Measurements from ENCODE around the gene CDK5RAP2.

Gene CDK5RAP2

DNA sequence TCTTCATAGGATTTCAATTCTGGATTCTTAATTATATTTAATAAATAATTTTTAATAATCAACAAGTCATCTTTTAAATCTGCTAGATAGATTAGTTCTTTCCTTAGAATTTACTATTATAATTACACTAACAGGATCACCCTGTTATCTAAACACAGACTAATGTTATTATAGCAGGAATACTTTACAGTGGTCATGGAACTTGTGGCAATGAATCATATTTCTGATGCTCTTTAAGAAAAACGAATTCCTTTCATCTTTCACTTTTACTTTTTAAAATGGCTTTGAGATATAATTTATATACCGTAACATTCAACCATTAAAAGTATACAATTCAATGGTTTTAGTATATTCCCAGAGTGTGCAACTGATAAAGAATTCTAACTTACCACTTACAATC is 29.7 kb upstream of the CDK5RAP2 start:
- H3K4me3 ChIP-seq (ENCODE audit: low read length): no peak overlapping the region
- TF ChIP-seq, protein P1, sequence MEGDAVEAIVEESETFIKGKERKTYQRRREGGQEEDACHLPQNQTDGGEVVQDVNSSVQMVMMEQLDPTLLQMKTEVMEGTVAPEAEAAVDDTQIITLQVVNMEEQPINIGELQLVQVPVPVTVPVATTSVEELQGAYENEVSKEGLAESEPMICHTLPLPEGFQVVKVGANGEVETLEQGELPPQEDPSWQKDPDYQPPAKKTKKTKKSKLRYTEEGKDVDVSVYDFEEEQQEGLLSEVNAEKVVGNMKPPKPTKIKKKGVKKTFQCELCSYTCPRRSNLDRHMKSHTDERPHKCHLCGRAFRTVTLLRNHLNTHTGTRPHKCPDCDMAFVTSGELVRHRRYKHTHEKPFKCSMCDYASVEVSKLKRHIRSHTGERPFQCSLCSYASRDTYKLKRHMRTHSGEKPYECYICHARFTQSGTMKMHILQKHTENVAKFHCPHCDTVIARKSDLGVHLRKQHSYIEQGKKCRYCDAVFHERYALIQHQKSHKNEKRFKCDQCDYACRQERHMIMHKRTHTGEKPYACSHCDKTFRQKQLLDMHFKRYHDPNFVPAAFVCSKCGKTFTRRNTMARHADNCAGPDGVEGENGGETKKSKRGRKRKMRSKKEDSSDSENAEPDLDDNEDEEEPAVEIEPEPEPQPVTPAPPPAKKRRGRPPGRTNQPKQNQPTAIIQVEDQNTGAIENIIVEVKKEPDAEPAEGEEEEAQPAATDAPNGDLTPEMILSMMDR (IDR thresholded peaks at IDR 0.05; ENCODE audit: insufficient read depth, low read depth, low read length, missing control alignments): no peak
- no peak for DNase-seq (ENCODE audit: low read depth)

DNA sequence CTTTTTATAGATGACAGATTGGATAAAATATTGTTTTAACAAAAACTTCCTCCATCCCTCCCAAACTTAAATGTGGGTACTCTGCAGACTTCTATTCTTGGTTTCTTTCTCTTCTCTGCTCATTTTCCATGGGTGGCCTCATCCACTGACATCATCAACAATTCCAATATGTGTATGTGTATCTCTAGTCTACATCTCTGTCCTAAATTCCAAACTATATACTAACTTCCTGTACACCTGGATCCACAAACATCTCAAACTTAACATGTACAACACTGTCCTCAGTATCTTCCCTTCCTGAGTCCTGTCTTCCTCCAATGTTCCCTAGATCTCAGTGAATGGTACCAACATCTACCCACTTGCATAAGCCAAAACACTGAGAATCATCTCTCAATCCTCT is 28.5 kb upstream of the CDK5RAP2 start:
- peak; percentile 77 for DNase-seq (ENCODE audit: low read depth)
- TF ChIP-seq, protein P1 (IDR thresholded peaks at IDR 0.05; ENCODE audit: insufficient read depth, low read depth, low read length, missing control alignments): no peak
- H3K4me3 ChIP-seq (ENCODE audit: low read length): no peak overlapping the region

DNA sequence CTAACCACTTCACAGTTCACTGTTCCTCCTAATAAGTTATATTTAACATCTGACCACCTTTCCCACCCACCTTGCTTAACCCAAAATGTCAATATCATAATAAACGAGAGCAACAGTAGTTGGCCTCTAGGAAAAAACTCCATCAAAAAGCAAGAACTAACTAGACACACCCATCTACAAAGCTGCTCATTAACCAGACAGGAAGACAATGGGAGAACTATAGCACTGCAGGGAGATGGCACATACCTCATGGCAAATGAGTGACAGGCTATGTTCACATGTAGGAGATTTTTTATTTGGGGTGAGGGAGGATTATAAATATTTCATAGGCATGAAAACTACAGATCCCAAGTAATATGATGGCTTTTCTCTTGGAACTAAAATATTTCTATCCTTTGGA is 23.6 kb upstream of the CDK5RAP2 start:
- TF ChIP-seq, protein P1 (IDR thresholded peaks at IDR 0.05; ENCODE audit: insufficient read depth, low read depth, low read length, missing control alignments): no peak

DNA sequence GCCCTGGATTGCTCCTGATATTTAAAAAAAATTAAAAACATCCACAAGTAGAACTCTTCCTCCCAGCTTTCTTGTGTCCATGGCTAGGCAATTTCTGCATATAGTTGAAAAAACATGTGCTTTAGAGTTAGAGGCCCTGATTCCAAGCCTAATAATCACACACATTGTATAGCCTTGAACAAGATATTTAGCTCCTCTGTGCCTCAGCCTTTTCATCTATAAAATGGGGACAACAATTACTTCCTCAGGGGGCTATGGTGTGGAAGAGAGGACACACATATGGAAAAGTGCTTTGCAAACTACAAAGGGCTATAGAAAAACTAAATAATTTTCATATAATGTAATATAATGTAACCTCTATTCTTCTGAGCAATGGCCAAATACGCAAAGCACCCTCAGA is 23.0 kb upstream of the CDK5RAP2 start:
- DNase-seq (ENCODE audit: low read depth): no peak
- TF ChIP-seq, protein P1 (IDR thresholded peaks at IDR 0.05; ENCODE audit: insufficient read depth, low read depth, low read length, missing control alignments): no peak
- no peak overlapping the region for H3K4me3 ChIP-seq (ENCODE audit: low read length)

More for the DNA sequence above, 23.6 kb upstream of the CDK5RAP2 start:
- no peak overlapping the region for H3K4me3 ChIP-seq (ENCODE audit: low read length)
- DNase-seq (ENCODE audit: low read depth): no peak

DNA sequence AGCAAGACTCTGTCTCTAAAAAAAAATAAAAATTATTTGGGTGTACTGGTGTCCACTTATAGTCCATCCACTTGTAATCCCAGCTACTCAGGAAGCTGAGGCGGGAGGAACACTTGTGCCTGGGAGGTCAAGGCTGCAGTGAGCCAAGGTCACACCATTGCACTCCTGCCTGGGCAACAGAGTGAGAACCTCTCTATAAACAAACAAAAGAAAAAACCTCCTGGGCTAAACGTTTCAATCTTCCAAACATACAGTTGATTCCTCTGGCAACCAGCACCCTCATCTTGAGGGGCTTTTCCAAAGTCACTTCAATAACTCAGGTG is 13.9 kb upstream of the CDK5RAP2 start:
- DNase-seq (ENCODE audit: low read depth): no peak
- H3K4me3 ChIP-seq (ENCODE audit: low read length): no peak overlapping the region
- TF ChIP-seq, protein P1 (IDR thresholded peaks at IDR 0.05; ENCODE audit: insufficient read depth, low read depth, low read length, missing control alignments): no peak

GRCh38 chr9:120593250-120593954 is 13.4 kb upstream of the CDK5RAP2 start:
- TF ChIP-seq, protein P1 (IDR thresholded peaks at IDR 0.05; ENCODE audit: insufficient read depth, low read depth, low read length, missing control alignments): no peak
- no peak for DNase-seq (ENCODE audit: low read depth)
- H3K4me3 ChIP-seq (ENCODE audit: low read length): no peak overlapping the region

GRCh38 chr9:120592210-120592609 is 12.2 kb upstream of the CDK5RAP2 start:
- TF ChIP-seq, protein P1 (IDR thresholded peaks at IDR 0.05; ENCODE audit: insufficient read depth, low read depth, low read length, missing control alignments): no peak
- DNase-seq (ENCODE audit: low read depth): no peak
- H3K4me3 ChIP-seq (ENCODE audit: low read length): no peak overlapping the region

Data from epithelial cell of esophagus (primary cell).